Measurements from ENCODE around the gene VEPH1. TPM values are rescaled to one million over a fixed set of nuclear protein-coding genes. Genes with fewer than 3 reads are reported as not detected.
A peak's percentile ranks its signal among the peaks of the same experiment; 100 is the strongest.

The VEPH1 gene
- total and polyA plus RNA-seq, 2 experiments from 2014 or later, result 36.8 to 44.0 TPM

GRCh38 chr3:157465741-157466140 is 37.5 kb downstream of the VEPH1 start:
- peaks cover 34% of the 10 kb centered on the region for H3K4me1 ChIP-seq (ENCODE audit: insufficient read depth)
- 32 to 41% methylated on average over 1 of the region's 1 CpG for WGBS, 2 experiments (ENCODE audit: low coverage in 1 of 2, low lambda C conversion rate in 2 of 2, missing lambda C conversion rate in 2 of 2)
- H3K36me3 ChIP-seq (ENCODE audit: low read depth), result no peaks in the 10 kb centered on the region

GRCh38 chr3:157464321-157464720 is 38.9 kb downstream of the VEPH1 start:
- Histone ChIP-seq H3K9me3 (ENCODE audit: low read depth) (no peaks in the 10 kb centered on the region), H3K36me3 (ENCODE audit: low read depth) (no peaks in the 10 kb centered on the region), H3K27ac (no peak overlapping the region), H3K4me3 (no peak overlapping the region), H2AFZ (no peak overlapping the region), H3K27me3 (replicated peaks; ENCODE audit: insufficient read depth) (no peaks in the 10 kb centered on the region), H3K4me1 (ENCODE audit: insufficient read depth) (peaks cover 39% of the 10 kb centered on the region), H3K9ac (no peak overlapping the region), H4K20me1 (ENCODE audit: insufficient read depth) (no peaks in the 10 kb centered on the region), H3K9me2 (ENCODE audit: insufficient read depth) (no peaks in the 10 kb centered on the region), H3K79me2 (ENCODE audit: insufficient read depth) (no peaks in the 10 kb centered on the region), H3F3A (ENCODE audit: insufficient read depth) (peaks cover 17% of the 10 kb centered on the region), H3K4me2 (ENCODE audit: unreplicated experiment) (no peak overlapping the region)
- no peak for DNase-seq
- TF ChIP-seq EZH2 (IDR thresholded peaks at IDR 0.05; ENCODE audit: insufficient read depth, poor library complexity, severe bottlenecking) (no peak), EZH2phosphoT487 (IDR thresholded peaks at IDR 0.05; ENCODE audit: insufficient read depth, low read depth) (no peak)
- WGBS, 2 experiments (ENCODE audit: low coverage in 1 of 2, low lambda C conversion rate in 2 of 2, missing lambda C conversion rate in 2 of 2), result 92 to 98% methylated on average over 3 of the region's 3 CpGs
- in situ Hi-C loops (cut with MboI), result no loop called here

More at GRCh38 chr3:157465741-157466140, 37.5 kb downstream of the VEPH1 start:
- Histone ChIP-seq H2AFZ (no peak overlapping the region), H3K27ac (no peak overlapping the region), H3K9me2 (ENCODE audit: insufficient read depth) (no peaks in the 10 kb centered on the region), H4K20me1 (ENCODE audit: insufficient read depth) (no peaks in the 10 kb centered on the region), H3K9ac (no peak overlapping the region), H3F3A (ENCODE audit: insufficient read depth) (peaks cover 24% of the 10 kb centered on the region), H3K27me3 (replicated peaks; ENCODE audit: insufficient read depth) (no peaks in the 10 kb centered on the region), H3K9me3 (ENCODE audit: low read depth) (no peaks in the 10 kb centered on the region), H3K79me2 (ENCODE audit: insufficient read depth) (no peaks in the 10 kb centered on the region), H3K4me3 (no peak overlapping the region), H3K4me2 (ENCODE audit: unreplicated experiment) (no peak overlapping the region)
- in situ Hi-C loops (cut with MboI), result no loop called here
- TF ChIP-seq EZH2 (IDR thresholded peaks at IDR 0.05; ENCODE audit: insufficient read depth, poor library complexity, severe bottlenecking) (no peak), EZH2phosphoT487 (IDR thresholded peaks at IDR 0.05; ENCODE audit: insufficient read depth, low read depth) (no peak)
- no peak for DNase-seq

DNA sequence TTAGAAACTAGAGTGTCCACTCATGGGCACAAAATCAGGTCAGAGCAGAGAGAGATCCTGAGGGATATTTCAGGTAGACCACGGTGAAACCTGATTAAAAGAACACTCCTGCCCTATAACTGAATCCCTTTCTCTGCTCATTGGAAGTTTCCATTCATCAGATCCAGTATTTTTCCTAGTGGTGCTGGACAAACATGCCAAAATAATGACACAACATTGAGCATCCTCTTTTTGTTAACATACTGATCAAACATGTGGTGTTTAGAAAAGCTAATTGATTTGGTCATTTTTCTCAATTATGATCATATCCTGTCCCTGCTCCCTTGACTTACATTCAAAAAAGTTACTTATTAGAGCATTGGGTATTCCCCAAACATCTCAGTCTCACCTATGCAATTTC is 39.4 kb downstream of the VEPH1 start:
- Histone ChIP-seq H3K4me2 (ENCODE audit: unreplicated experiment) (no peak overlapping the region), H2AFZ (no peak overlapping the region), H3K36me3 (ENCODE audit: low read depth) (no peaks in the 10 kb centered on the region), H3K9ac (no peak overlapping the region), H3K9me2 (ENCODE audit: insufficient read depth) (no peaks in the 10 kb centered on the region), H3K9me3 (ENCODE audit: low read depth) (no peaks in the 10 kb centered on the region), H3F3A (ENCODE audit: insufficient read depth) (peaks cover 12% of the 10 kb centered on the region), H3K27me3 (replicated peaks; ENCODE audit: insufficient read depth) (no peaks in the 10 kb centered on the region), H3K79me2 (ENCODE audit: insufficient read depth) (no peaks in the 10 kb centered on the region), H3K4me3 (no peak overlapping the region), H3K4me1 (ENCODE audit: insufficient read depth) (peaks cover 37% of the 10 kb centered on the region), H4K20me1 (ENCODE audit: insufficient read depth) (no peaks in the 10 kb centered on the region), H3K27ac (no peak overlapping the region)
- DNase-seq, result no peak
- no peak for TF ChIP-seq EZH2 (IDR thresholded peaks at IDR 0.05; ENCODE audit: insufficient read depth, poor library complexity, severe bottlenecking)
- no peak for TF ChIP-seq EZH2phosphoT487 (IDR thresholded peaks at IDR 0.05; ENCODE audit: insufficient read depth, low read depth)
- in situ Hi-C loops (cut with MboI), result no loop called here
- 100% methylated on average over 1 of the region's 1 CpG for WGBS, 2 experiments (ENCODE audit: low coverage in 1 of 2, low lambda C conversion rate in 2 of 2, missing lambda C conversion rate in 2 of 2)

GRCh38 chr3:157460253-157460652 is 43.0 kb downstream of the VEPH1 start:
- no peak for TF ChIP-seq EZH2 (IDR thresholded peaks at IDR 0.05; ENCODE audit: insufficient read depth, poor library complexity, severe bottlenecking)
- no peak for TF ChIP-seq EZH2phosphoT487 (IDR thresholded peaks at IDR 0.05; ENCODE audit: insufficient read depth, low read depth)
- Histone ChIP-seq H3K27ac (peak overlapping the region; percentile 28), H3K4me1 (ENCODE audit: insufficient read depth) (peaks cover 22% of the 10 kb centered on the region), H4K20me1 (ENCODE audit: insufficient read depth) (no peaks in the 10 kb centered on the region), H3K9ac (no peak overlapping the region), H3K79me2 (ENCODE audit: insufficient read depth) (no peaks in the 10 kb centered on the region), H3K9me3 (ENCODE audit: low read depth) (no peaks in the 10 kb centered on the region), H3K9me2 (ENCODE audit: insufficient read depth) (no peaks in the 10 kb centered on the region), H3K36me3 (ENCODE audit: low read depth) (no peaks in the 10 kb centered on the region), H2AFZ (peak overlapping the region; percentile 36; the same call in 1 of the 2 replicates), H3K4me2 (ENCODE audit: unreplicated experiment) (peak overlapping the region; percentile 33), H3K27me3 (replicated peaks; ENCODE audit: insufficient read depth) (no peaks in the 10 kb centered on the region), H3K4me3 (no peak overlapping the region), H3F3A (ENCODE audit: insufficient read depth) (no peaks in the 10 kb centered on the region)
- DNase-seq, result peak; percentile 57
- in situ Hi-C loops (cut with MboI), result no loop called here
- 23 to 24% methylated on average over 2 of the region's 2 CpGs for WGBS, 2 experiments (ENCODE audit: low coverage in 1 of 2, low lambda C conversion rate in 2 of 2, missing lambda C conversion rate in 2 of 2)

DNA sequence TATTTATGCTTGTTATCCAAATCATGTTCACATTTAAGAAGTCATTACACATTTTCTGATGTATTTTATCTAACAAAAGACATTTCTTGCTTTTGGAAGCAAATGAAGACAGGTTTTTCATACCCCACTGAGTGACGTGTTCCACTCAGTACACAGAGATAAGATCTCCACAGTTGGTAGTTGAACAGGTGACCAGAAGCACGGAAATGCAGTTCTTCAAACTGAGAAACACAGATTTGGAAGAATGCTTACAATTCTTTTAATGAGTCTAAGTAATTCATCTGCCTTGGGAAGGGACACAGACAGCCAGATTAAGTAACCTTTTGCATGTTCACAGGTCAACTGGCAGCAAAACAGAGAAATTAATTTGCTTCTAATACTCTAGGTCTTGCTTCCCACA is 43.5 kb downstream of the VEPH1 start:
- no peaks in the 10 kb centered on the region for H3K36me3 ChIP-seq (ENCODE audit: low read depth)

More for the DNA sequence above, 43.5 kb downstream of the VEPH1 start:
- peaks cover 22% of the 10 kb centered on the region for H3K4me1 ChIP-seq (ENCODE audit: insufficient read depth)
- H3K27ac ChIP-seq, result no peak overlapping the region
- no peaks in the 10 kb centered on the region for H3K9me2 ChIP-seq (ENCODE audit: insufficient read depth)
- in situ Hi-C loops (cut with MboI), result no loop called here
- TF ChIP-seq EZH2 (IDR thresholded peaks at IDR 0.05; ENCODE audit: insufficient read depth, poor library complexity, severe bottlenecking), result no peak
- TF ChIP-seq EZH2phosphoT487 (IDR thresholded peaks at IDR 0.05; ENCODE audit: insufficient read depth, low read depth), result no peak
- H2AFZ ChIP-seq, result no peak overlapping the region
- no peak overlapping the region for H3K9ac ChIP-seq
- H3K4me3 ChIP-seq, result no peak overlapping the region
- H3K4me2 ChIP-seq (ENCODE audit: unreplicated experiment), result no peak overlapping the region
- no peaks in the 10 kb centered on the region for H3K9me3 ChIP-seq (ENCODE audit: low read depth)
- H4K20me1 ChIP-seq (ENCODE audit: insufficient read depth), result no peaks in the 10 kb centered on the region
- no peaks in the 10 kb centered on the region for H3K79me2 ChIP-seq (ENCODE audit: insufficient read depth)
- no peaks in the 10 kb centered on the region for H3F3A ChIP-seq (ENCODE audit: insufficient read depth)
- H3K27me3 ChIP-seq (replicated peaks; ENCODE audit: insufficient read depth), result no peaks in the 10 kb centered on the region
- DNase-seq, result no peak
- WGBS, 2 experiments (ENCODE audit: low coverage in 1 of 2, low lambda C conversion rate in 2 of 2, missing lambda C conversion rate in 2 of 2), result 97% methylated on average over 2 of the region's 2 CpGs

Measured in GM23248 (cell line).